Osteocyte (in vitro differentiated cells): ENCODE measurements around the gene ADARB1. TPM values are rescaled to one million over a fixed set of nuclear protein-coding genes. Genes with fewer than 3 reads are reported as not detected.
A peak's percentile ranks its signal among the peaks of the same experiment; 100 is the strongest.

Source experiments
- DNase-seq: peaks from one replicate; pipeline ENCODE4 v3.0.0; 2021; ENCODE audit warnings: mixed read lengths; ENCODE audit not compliant: unreplicated experiment; ENCODE audit errors: extremely low spot score
- H3K27ac Mint-ChIP-seq: one replicate; pipeline ENCODE4 v1.8.0; 2021; ENCODE audit warnings: mild to moderate bottlenecking, mixed read lengths; ENCODE audit not compliant: unreplicated experiment
- H3K27me3 Mint-ChIP-seq: one replicate; pipeline ENCODE4 v1.8.0; 2021; ENCODE audit warnings: mixed read lengths; ENCODE audit not compliant: unreplicated experiment
- H3K36me3 Mint-ChIP-seq: one replicate; pipeline ENCODE4 v1.8.0; 2021; ENCODE audit warnings: mixed read lengths; ENCODE audit not compliant: unreplicated experiment
- H3K4me1 Mint-ChIP-seq: one replicate; pipeline ENCODE4 v1.8.0; 2021; ENCODE audit warnings: mixed read lengths; ENCODE audit not compliant: unreplicated experiment
- H3K4me3 Mint-ChIP-seq: one replicate; pipeline ENCODE4 v1.8.0; 2021; ENCODE audit warnings: mild to moderate bottlenecking, moderate library complexity, mixed read lengths; ENCODE audit not compliant: unreplicated experiment
- H3K9me3 Mint-ChIP-seq: one replicate; pipeline ENCODE4 v1.8.0; 2021; ENCODE audit warnings: mixed read lengths; ENCODE audit not compliant: unreplicated experiment
- total RNA-seq: library from RNA; stranded (reverse); gene quantifications from 2 replicates; pipeline ENCODE4 v1.2.1, GENCODE V29; 2021
- TF ChIP-seq, protein P1 (sequence below): fragments of 200-600 bp; sonication (generic); IDR thresholded peaks from 2 replicates; pipeline ENCODE4 v1.5.0; 2021; ENCODE audit warnings: antibody characterized with exemption, mild to moderate bottlenecking, moderate library complexity

The ADARB1 gene
- total RNA-seq, 1 donor from 2014 or later = 126 TPM

DNA sequence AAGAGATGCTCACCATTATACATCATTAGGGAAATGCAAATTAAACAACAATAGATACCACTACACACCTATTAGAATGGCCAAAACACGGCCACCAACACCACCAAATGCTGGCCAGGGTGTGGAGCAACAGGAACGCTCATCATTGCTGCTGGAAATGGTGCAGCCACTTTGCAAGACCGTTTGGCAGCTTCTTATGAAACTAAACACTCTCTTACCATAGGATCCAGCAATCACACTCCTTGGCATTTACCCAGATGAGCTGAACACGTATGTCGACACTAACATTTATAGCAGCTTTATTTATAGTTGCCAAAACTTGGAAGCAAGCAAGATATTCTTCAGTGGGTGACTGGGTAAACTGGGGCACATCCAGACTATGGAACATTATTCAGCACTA, 28.9 kb upstream of the ADARB1 start:
- DNase-seq = no peak
- H3K27me3 Mint-ChIP-seq = no peaks in the 10 kb centered on the region
- H3K4me3 Mint-ChIP-seq = no peak overlapping the region
- H3K9me3 Mint-ChIP-seq = peaks cover 6% of the 10 kb centered on the region
- peaks cover 49% of the 10 kb centered on the region for H3K4me1 Mint-ChIP-seq
- no peak overlapping the region for H3K27ac Mint-ChIP-seq
- H3K36me3 Mint-ChIP-seq = peaks cover 3% of the 10 kb centered on the region
- TF ChIP-seq, protein P1, sequence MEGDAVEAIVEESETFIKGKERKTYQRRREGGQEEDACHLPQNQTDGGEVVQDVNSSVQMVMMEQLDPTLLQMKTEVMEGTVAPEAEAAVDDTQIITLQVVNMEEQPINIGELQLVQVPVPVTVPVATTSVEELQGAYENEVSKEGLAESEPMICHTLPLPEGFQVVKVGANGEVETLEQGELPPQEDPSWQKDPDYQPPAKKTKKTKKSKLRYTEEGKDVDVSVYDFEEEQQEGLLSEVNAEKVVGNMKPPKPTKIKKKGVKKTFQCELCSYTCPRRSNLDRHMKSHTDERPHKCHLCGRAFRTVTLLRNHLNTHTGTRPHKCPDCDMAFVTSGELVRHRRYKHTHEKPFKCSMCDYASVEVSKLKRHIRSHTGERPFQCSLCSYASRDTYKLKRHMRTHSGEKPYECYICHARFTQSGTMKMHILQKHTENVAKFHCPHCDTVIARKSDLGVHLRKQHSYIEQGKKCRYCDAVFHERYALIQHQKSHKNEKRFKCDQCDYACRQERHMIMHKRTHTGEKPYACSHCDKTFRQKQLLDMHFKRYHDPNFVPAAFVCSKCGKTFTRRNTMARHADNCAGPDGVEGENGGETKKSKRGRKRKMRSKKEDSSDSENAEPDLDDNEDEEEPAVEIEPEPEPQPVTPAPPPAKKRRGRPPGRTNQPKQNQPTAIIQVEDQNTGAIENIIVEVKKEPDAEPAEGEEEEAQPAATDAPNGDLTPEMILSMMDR = no peak

DNA sequence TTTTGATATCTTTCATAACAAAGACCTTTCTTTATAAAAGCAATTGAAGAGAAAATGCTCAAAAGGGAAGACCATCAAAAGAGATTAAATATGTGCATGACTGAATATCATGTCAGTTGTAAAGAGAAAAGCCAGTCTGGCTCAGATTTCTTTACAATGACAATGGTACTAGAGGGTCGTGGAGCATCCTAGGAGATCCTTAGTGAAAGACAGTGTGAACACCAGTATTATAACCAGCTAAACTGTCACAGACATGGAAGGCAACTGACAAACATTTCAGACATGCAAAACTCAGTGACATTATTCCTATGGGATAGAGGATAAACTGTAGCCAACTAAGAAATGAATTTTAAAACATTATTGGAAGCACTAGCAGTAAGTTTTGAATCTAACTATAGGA, 27.1 kb upstream of the ADARB1 start:
- TF ChIP-seq, protein P1 = no peak
- DNase-seq = no peak
- Mint-ChIP-seq H3K36me3 (peaks cover 3% of the 10 kb centered on the region), H3K27ac (no peak overlapping the region), H3K4me1 (peaks cover 49% of the 10 kb centered on the region), H3K9me3 (peaks cover 6% of the 10 kb centered on the region), H3K27me3 (no peaks in the 10 kb centered on the region), H3K4me3 (no peak overlapping the region)

DNA sequence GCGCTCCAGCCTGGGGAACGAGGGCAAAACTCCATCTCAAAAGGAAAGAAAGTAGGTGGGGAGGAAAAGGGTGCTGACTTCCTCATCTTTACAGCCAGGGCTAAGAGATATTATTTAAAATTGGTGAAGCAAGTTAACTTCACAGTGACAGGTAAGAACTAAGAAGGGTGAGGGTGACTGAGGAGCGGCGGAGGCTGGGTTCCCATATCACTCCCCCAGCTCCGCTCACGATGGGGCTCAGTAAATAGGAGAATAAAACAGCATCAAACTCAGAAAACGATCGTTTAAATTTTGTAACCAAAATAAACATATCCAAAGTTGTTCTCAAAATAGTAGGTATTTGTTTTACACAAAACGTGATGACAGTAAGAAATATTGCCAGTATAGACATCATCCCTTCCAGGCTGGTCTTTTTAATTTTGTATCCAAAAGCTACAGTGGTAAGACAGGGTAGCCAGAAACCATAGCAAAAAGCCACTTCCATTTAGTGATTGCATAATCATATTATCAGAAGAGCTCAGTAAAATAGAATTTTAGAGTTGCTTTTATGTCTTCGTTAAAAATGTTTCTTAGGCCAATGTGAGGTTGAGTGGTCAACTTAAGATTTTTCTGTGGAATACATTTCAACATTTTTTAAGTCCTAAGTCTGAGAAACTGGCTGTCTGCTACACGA, 26.2 kb upstream of the ADARB1 start:
- Mint-ChIP-seq H3K4me3 (no peak overlapping the region), H3K9me3 (peaks cover 6% of the 10 kb centered on the region), H3K27ac (peak overlapping the region; percentile 94), H3K4me1 (peaks cover 50% of the 10 kb centered on the region), H3K27me3 (no peaks in the 10 kb centered on the region), H3K36me3 (peaks cover 3% of the 10 kb centered on the region)
- DNase-seq = no peak
- TF ChIP-seq, protein P1 = no peak

DNA sequence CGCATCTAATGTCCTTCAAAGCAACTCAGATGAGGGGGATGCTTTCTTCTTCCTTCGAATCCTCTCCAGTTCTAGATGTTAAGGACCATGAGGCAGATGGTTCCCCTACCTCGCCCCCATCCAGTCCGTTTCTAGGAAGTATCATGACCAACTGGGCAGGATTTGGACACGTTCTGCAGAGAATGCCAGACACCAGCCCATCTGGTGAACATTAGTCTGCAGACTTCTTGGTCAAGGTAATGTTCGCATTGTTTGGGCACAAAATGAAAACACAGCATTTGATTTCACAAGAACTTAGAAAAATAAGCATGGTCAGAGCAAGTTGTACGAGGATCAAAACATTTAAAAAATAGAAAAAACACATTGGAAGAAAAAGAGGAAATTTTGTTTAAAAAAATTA, 25.4 kb upstream of the ADARB1 start:
- H3K4me1 Mint-ChIP-seq = peaks cover 57% of the 10 kb centered on the region
- H3K27ac Mint-ChIP-seq = peak overlapping the region; percentile 94
- H3K4me3 Mint-ChIP-seq = peak overlapping the region; percentile 2
- peaks cover 3% of the 10 kb centered on the region for H3K36me3 Mint-ChIP-seq
- H3K9me3 Mint-ChIP-seq = peaks cover 6% of the 10 kb centered on the region
- TF ChIP-seq, protein P1 = no peak
- H3K27me3 Mint-ChIP-seq = no peaks in the 10 kb centered on the region
- no peak for DNase-seq

DNA sequence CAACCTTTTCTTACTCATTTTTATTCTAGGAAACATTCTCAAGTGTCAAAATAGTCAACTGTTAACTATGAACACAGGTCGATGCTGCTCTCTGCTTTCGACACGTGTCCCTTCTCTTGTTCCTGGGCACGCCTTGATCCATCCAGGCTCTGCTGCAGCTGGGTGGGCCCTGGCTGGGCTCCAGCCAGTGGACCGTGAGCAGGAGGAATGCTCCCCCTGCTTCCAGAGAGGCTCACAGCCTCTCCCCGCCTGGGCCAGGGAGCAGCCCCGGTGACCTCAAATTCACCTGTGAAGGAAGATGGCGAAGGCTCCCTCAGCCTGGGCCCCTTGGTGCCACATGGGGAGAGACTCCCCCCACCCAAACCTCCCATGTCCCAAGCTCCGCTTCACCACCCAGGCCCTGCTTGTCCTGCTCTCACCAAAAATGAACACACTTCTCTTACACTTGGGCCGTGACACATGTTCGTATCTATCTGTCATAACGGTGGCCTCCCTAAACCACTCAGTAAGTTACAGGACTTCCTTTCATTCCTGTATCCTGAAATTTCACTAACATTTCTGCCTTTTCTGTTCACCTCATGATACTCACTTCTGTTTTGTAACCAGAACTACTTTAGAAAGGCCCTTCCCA, 24.6 kb upstream of the ADARB1 start:
- Mint-ChIP-seq H3K9me3 (peaks cover 6% of the 10 kb centered on the region), H3K27me3 (no peaks in the 10 kb centered on the region), H3K4me1 (peaks cover 62% of the 10 kb centered on the region), H3K27ac (peak overlapping the region; percentile 94), H3K4me3 (no peak overlapping the region), H3K36me3 (peaks cover 3% of the 10 kb centered on the region)
- DNase-seq = no peak
- TF ChIP-seq, protein P1 = no peak
